Left ventricle myocardium inferior (tissue), 1 donor: ENCODE measurements around the gene FANCL. TPM values are rescaled to one million over a fixed set of nuclear protein-coding genes. Genes with fewer than 3 reads are reported as not detected.

Experiments
- DNase-seq: peaks from one replicate; pipeline ENCODE4 v3.0.0-alpha.2; 2020
- H3K27ac ChIP-seq: fragments of 200-600 bp; replicated peaks from 2 replicates; pipeline ENCODE4 v1.8.0; 2021
- H3K27me3 ChIP-seq: fragments of 200-600 bp; 2 replicates; pipeline ENCODE4 v1.8.0; 2021; ENCODE audit warnings: low read depth
- H3K36me3 ChIP-seq: fragments of 200-600 bp; 2 replicates; pipeline ENCODE4 v1.8.0; 2021
- H3K4me1 ChIP-seq: fragments of 200-600 bp; 2 replicates; pipeline ENCODE4 v1.8.0; 2021
- H3K4me3 ChIP-seq: fragments of 200-600 bp; 2 replicates; pipeline ENCODE4 v1.8.0; 2021; ENCODE audit warnings: mild to moderate bottlenecking, moderate library complexity
- H3K9me3 ChIP-seq: fragments of 200-600 bp; replicated peaks from 2 replicates; pipeline ENCODE4 v1.8.0; 2021
- CTCF ChIP-seq: fragments of 200-600 bp; IDR thresholded peaks from 2 replicates; pipeline ENCODE4 v1.8.0; 2021; ENCODE audit warnings: antibody characterized with exemption, mild to moderate bottlenecking, borderline replicate concordance
- intact Hi-C: fragments of 100-400 bp; cut with micrococcal nuclease; formaldehyde crosslinking; loops from one replicate; pipeline ENCODE4 v1.11.0; 2022
- total RNA-seq: library from RNA; stranded (reverse); fragmentation: NEBNext Ultra II Directional; extraction: Animal tissue kit (Norgen Biotek cat#: 25700); gene quantifications from one replicate; pipeline ENCODE4 v1.2.1, GENCODE V29; 2021
- donor health status: DM: no; HTN: yes; CAD: no; lungs with severe emphysema.

FANCL gene
- total RNA-seq, 1 donor from 2014 or later, result 12.0 TPM

GRCh38 chr2:58237741-58238140 lies 3.4 kb downstream of the FANCL start:
- no peak overlapping the region for H3K27ac ChIP-seq
- no peaks in the 10 kb centered on the region for H3K9me3 ChIP-seq
- no peak for TF ChIP-seq CTCF
- no peaks in the 10 kb centered on the region for H3K36me3 ChIP-seq
- no peak overlapping the region for H3K4me3 ChIP-seq
- intact Hi-C loops, result loop anchor here (10.0 kb wide), 1 partner anchor 183 kb away; no protein-coding TSS in a partner anchor
- no peak for DNase-seq
- no peaks in the 10 kb centered on the region for H3K27me3 ChIP-seq
- peaks cover 28% of the 10 kb centered on the region for H3K4me1 ChIP-seq

GRCh38 chr2:58235984-58236383 lies 5.1 kb downstream of the FANCL start:
- no peak overlapping the region for H3K27ac ChIP-seq
- DNase-seq, result no peak
- intact Hi-C loops, result loop anchor here (10.0 kb wide), 1 partner anchor 181 kb away; no protein-coding TSS in a partner anchor
- no peak overlapping the region for H3K4me3 ChIP-seq
- H3K9me3 ChIP-seq, result no peaks in the 10 kb centered on the region
- no peaks in the 10 kb centered on the region for H3K36me3 ChIP-seq
- no peak for TF ChIP-seq CTCF
- no peaks in the 10 kb centered on the region for H3K27me3 ChIP-seq
- H3K4me1 ChIP-seq, result peaks cover 21% of the 10 kb centered on the region

- H3K4me1 ChIP-seq, result peaks cover 13% of the 10 kb centered on the region
- H3K4me3 ChIP-seq, result no peak overlapping the region
- no peaks in the 10 kb centered on the region for H3K36me3 ChIP-seq
- TF ChIP-seq CTCF, result no peak
- no peak overlapping the region for H3K27ac ChIP-seq
- no peak for DNase-seq
- intact Hi-C loops, result loop anchor here (10.0 kb wide), 1 partner anchor 180 kb away; no protein-coding TSS in a partner anchor
- H3K9me3 ChIP-seq, result no peaks in the 10 kb centered on the region
- no peaks in the 10 kb centered on the region for H3K27me3 ChIP-seq
Observed at GRCh38 chr2:58235170-58235569, 6.0 kb downstream of the FANCL start.

- Histone ChIP-seq H3K4me1 (no peaks in the 10 kb centered on the region), H3K4me3 (no peak overlapping the region), H3K36me3 (peaks cover 9% of the 10 kb centered on the region), H3K27ac (no peak overlapping the region), H3K27me3 (no peaks in the 10 kb centered on the region), H3K9me3 (no peaks in the 10 kb centered on the region)
- intact Hi-C loops, result no loop called here
- no peak for DNase-seq
- no peak for TF ChIP-seq CTCF
Observed at GRCh38 chr2:58228299-58228698, 12.8 kb downstream of the FANCL start.

GRCh38 chr2:58227171-58227917 lies 13.8 kb downstream of the FANCL start:
- DNase-seq, result no peak
- no peak for TF ChIP-seq CTCF
- Histone ChIP-seq H3K27ac (no peak overlapping the region), H3K27me3 (no peaks in the 10 kb centered on the region), H3K4me1 (no peaks in the 10 kb centered on the region), H3K4me3 (no peak overlapping the region), H3K36me3 (peaks cover 9% of the 10 kb centered on the region), H3K9me3 (no peaks in the 10 kb centered on the region)
- intact Hi-C loops, result no loop called here
